WTC11 (cell line): ENCODE results near the gene PRKCG. TPM values are rescaled to one million over a fixed set of nuclear protein-coding genes. Genes with fewer than 3 reads are reported as not detected.

ENCODE experiments used
- ATAC-seq: fragments of 200-7000 bp; cut with Tn5 transposase; 2 replicates; pipeline ENCODE4 v1.10.0; 2021; ENCODE audit warnings: mild to moderate bottlenecking, moderate library complexity
- CTCF ChIA-PET: fragments of 300-600 bp; sonication (Branson Sonifier 250); formaldehyde crosslinking; loops from one replicate; lab custom pipeline; 2021; ENCODE audit warnings: antibody characterized with exemption; lab: Charles Lee
- POLR2A ChIA-PET: fragments of 350-600 bp; sonication (Branson Sonifier 250); formaldehyde crosslinking; loops from one replicate; lab custom pipeline; 2021; ENCODE audit warnings: antibody characterized with exemption; lab: Charles Lee
- DNase-seq: peaks from one replicate; pipeline ENCODE4 v3.0.0; 2021; ENCODE audit warnings: low spot score
- H3K27ac Mint-ChIP-seq: 2 replicates; pipeline ENCODE4 v1.8.0; 2021; ENCODE audit warnings: mixed read lengths
- H3K27me3 Mint-ChIP-seq: 2 replicates; pipeline ENCODE4 v1.8.0; 2021; ENCODE audit warnings: low read depth, mild to moderate bottlenecking, moderate library complexity, mixed read lengths
- H3K36me3 Mint-ChIP-seq: 2 replicates; pipeline ENCODE4 v1.8.0; 2021; ENCODE audit warnings: mixed read lengths
- H3K4me1 Mint-ChIP-seq: 2 replicates; pipeline ENCODE4 v1.8.0; 2022; ENCODE audit warnings: mixed read lengths
- H3K4me3 Mint-ChIP-seq: 2 replicates; pipeline ENCODE4 v1.8.0; 2021; ENCODE audit warnings: mild to moderate bottlenecking, moderate library complexity, mixed read lengths
- H3K9me3 Mint-ChIP-seq: 2 replicates; pipeline ENCODE4 v1.8.0; 2021; ENCODE audit warnings: mixed read lengths
- CREB1 ChIP-seq: sonication (generic); formaldehyde crosslinking; IDR thresholded peaks from 2 replicates; pipeline ENCODE4 v1.8.0; 2023; ENCODE audit warnings: mild to moderate bottlenecking, missing genetic modification reagents
- CREM ChIP-seq: sonication (generic); formaldehyde crosslinking; IDR thresholded peaks from 2 replicates; pipeline ENCODE4 v1.8.1; 2022; ENCODE audit warnings: mild to moderate bottlenecking, missing genetic modification reagents, moderate library complexity
- CTCF ChIP-seq: fragments of 200-600 bp; IDR thresholded peaks from 2 replicates; pipeline ENCODE4 v1.8.0; 2022; ENCODE audit warnings: antibody characterized with exemption
- E2F1 ChIP-seq: sonication (generic); formaldehyde crosslinking; IDR thresholded peaks from 2 replicates; pipeline ENCODE4 v1.8.0; 2022; ENCODE audit warnings: mild to moderate bottlenecking, missing genetic modification reagents
- ELF4 ChIP-seq: sonication (generic); formaldehyde crosslinking; IDR thresholded peaks from 2 replicates; pipeline ENCODE4 v1.8.1; 2022; ENCODE audit warnings: low read depth, mild to moderate bottlenecking, moderate library complexity, missing genetic modification reagents
- ETV6 ChIP-seq: sonication (generic); formaldehyde crosslinking; IDR thresholded peaks from 2 replicates; pipeline ENCODE4 v1.8.1; 2022; ENCODE audit warnings: mild to moderate bottlenecking, missing genetic modification reagents
- FOXK1 ChIP-seq: sonication (generic); formaldehyde crosslinking; IDR thresholded peaks from 2 replicates; pipeline ENCODE4 v1.8.0; 2022; ENCODE audit warnings: mild to moderate bottlenecking, moderate library complexity, missing genetic modification reagents
- FOXP4 ChIP-seq: sonication (generic); formaldehyde crosslinking; IDR thresholded peaks from 2 replicates; pipeline ENCODE4 v1.8.0; 2022; ENCODE audit warnings: mild to moderate bottlenecking, missing genetic modification reagents
- JUN ChIP-seq: sonication (generic); formaldehyde crosslinking; IDR thresholded peaks from 2 replicates; pipeline ENCODE4 v1.8.0; 2023; ENCODE audit warnings: mild to moderate bottlenecking, missing genetic modification reagents
- MAX ChIP-seq: sonication (generic); formaldehyde crosslinking; IDR thresholded peaks from 2 replicates; pipeline ENCODE4 v1.8.0; 2022; ENCODE audit warnings: mild to moderate bottlenecking, missing genetic modification reagents
- MLX ChIP-seq: sonication (generic); formaldehyde crosslinking; IDR thresholded peaks from 2 replicates; pipeline ENCODE4 v1.8.1; 2023; ENCODE audit warnings: mild to moderate bottlenecking, missing genetic modification reagents, moderate library complexity
- NFATC4 ChIP-seq: fragments of 250-450 bp; sonication (Bioruptor Pico); IDR thresholded peaks from 2 replicates; pipeline ENCODE4 v1.9.0; 2021; ENCODE audit warnings: mild to moderate bottlenecking
- NFYB ChIP-seq: sonication (generic); formaldehyde crosslinking; conservative IDR thresholded peaks from 2 replicates; pipeline ENCODE4 v1.8.0; 2022; ENCODE audit warnings: low read depth, missing genetic modification reagents
- OVOL2 ChIP-seq: fragments of 250-450 bp; sonication (Bioruptor Pico); IDR thresholded peaks from 2 replicates; pipeline ENCODE4 v1.9.0; 2021; ENCODE audit warnings: mild to moderate bottlenecking, borderline replicate concordance
- SMAD3 ChIP-seq: sonication (generic); formaldehyde crosslinking; IDR thresholded peaks from 2 replicates; pipeline ENCODE4 v1.8.0; 2022; ENCODE audit warnings: missing genetic modification reagents, mild to moderate bottlenecking, borderline replicate concordance
- SMAD4 ChIP-seq: sonication (generic); formaldehyde crosslinking; IDR thresholded peaks from 2 replicates; pipeline ENCODE4 v1.8.0; 2022; ENCODE audit warnings: mild to moderate bottlenecking, missing genetic modification reagents
- ZNF121 ChIP-seq: sonication (generic); formaldehyde crosslinking; IDR thresholded peaks from 2 replicates; pipeline ENCODE4 v1.8.0; 2023; ENCODE audit warnings: missing genetic modification reagents
- ZNF232 ChIP-seq: sonication (generic); formaldehyde crosslinking; IDR thresholded peaks from 2 replicates; pipeline ENCODE4 v1.8.0; 2022; ENCODE audit warnings: mild to moderate bottlenecking, missing genetic modification reagents
- total RNA-seq: library from RNA; stranded (reverse); gene quantifications from 3 replicates; pipeline ENCODE4 v1.2.3, GENCODE V29; 2021
- TF ChIP-seq, protein P1 (sequence below): sonication (generic); formaldehyde crosslinking; IDR thresholded peaks from 2 replicates; pipeline ENCODE4 v1.8.0; 2023; ENCODE audit warnings: missing genetic modification reagents, mild to moderate bottlenecking, borderline replicate concordance
- TF ChIP-seq, protein P2 (sequence below): sonication (generic); formaldehyde crosslinking; IDR thresholded peaks from 2 replicates; pipeline ENCODE4 v1.8.1; 2023; ENCODE audit warnings: mild to moderate bottlenecking, missing genetic modification reagents

Gene PRKCG
- total RNA-seq, 1 experiment from 2014 or later, result 23.0 TPM

GRCh38 chr19:53912653-53913052 is 30.7 kb downstream of the PRKCG start:
- Mint-ChIP-seq H3K4me1 (peaks cover 17% of the 10 kb centered on the region), H3K27ac (no peak overlapping the region; the same call in 1 of the 2 replicates), H3K4me3 (no peak overlapping the region), H3K27me3 (peaks cover 34% of the 10 kb centered on the region), H3K36me3 (peaks cover 27% of the 10 kb centered on the region), H3K9me3 (no peaks in the 10 kb centered on the region)
- DNase-seq, result peak; percentile 88
- TF ChIP-seq ETV6 (CRISPR knock-in tag), result no peak
- no peak for TF ChIP-seq ELF4 (CRISPR knock-in tag)
- TF ChIP-seq ZNF232, result no peak
- no peak for TF ChIP-seq MLX (CRISPR knock-in tag)
- TF ChIP-seq CREM (CRISPR knock-in tag), result no peak
- no peak for TF ChIP-seq E2F1 (CRISPR knock-in tag)
- TF ChIP-seq NFATC4, result no peak
- no peak; the same call in 1 of the 2 replicates for TF ChIP-seq JUN (CRISPR knock-in tag)
- no peak for TF ChIP-seq FOXP4
- no peak for TF ChIP-seq SMAD4
- peak; percentile 92 for TF ChIP-seq CTCF
- no peak for TF ChIP-seq CREB1 (CRISPR knock-in tag)
- peak; percentile 53; the same call in 1 of the 2 replicates for TF ChIP-seq MAX
- peak; percentile 91 for TF ChIP-seq ZNF121 (CRISPR knock-in tag)
- TF ChIP-seq FOXK1 (CRISPR knock-in tag), result no peak
- TF ChIP-seq, protein P1, sequence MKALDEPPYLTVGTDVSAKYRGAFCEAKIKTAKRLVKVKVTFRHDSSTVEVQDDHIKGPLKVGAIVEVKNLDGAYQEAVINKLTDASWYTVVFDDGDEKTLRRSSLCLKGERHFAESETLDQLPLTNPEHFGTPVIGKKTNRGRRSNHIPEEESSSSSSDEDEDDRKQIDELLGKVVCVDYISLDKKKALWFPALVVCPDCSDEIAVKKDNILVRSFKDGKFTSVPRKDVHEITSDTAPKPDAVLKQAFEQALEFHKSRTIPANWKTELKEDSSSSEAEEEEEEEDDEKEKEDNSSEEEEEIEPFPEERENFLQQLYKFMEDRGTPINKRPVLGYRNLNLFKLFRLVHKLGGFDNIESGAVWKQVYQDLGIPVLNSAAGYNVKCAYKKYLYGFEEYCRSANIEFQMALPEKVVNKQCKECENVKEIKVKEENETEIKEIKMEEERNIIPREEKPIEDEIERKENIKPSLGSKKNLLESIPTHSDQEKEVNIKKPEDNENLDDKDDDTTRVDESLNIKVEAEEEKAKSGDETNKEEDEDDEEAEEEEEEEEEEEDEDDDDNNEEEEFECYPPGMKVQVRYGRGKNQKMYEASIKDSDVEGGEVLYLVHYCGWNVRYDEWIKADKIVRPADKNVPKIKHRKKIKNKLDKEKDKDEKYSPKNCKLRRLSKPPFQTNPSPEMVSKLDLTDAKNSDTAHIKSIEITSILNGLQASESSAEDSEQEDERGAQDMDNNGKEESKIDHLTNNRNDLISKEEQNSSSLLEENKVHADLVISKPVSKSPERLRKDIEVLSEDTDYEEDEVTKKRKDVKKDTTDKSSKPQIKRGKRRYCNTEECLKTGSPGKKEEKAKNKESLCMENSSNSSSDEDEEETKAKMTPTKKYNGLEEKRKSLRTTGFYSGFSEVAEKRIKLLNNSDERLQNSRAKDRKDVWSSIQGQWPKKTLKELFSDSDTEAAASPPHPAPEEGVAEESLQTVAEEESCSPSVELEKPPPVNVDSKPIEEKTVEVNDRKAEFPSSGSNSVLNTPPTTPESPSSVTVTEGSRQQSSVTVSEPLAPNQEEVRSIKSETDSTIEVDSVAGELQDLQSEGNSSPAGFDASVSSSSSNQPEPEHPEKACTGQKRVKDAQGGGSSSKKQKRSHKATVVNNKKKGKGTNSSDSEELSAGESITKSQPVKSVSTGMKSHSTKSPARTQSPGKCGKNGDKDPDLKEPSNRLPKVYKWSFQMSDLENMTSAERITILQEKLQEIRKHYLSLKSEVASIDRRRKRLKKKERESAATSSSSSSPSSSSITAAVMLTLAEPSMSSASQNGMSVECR, result 0 out of 2 replicates have a peak, but pooled peaks have one; percentile 47
- no peak for TF ChIP-seq NFYB
- no peak for TF ChIP-seq OVOL2
- TF ChIP-seq SMAD3 (CRISPR knock-in tag), result no peak
- TF ChIP-seq, protein P2, sequence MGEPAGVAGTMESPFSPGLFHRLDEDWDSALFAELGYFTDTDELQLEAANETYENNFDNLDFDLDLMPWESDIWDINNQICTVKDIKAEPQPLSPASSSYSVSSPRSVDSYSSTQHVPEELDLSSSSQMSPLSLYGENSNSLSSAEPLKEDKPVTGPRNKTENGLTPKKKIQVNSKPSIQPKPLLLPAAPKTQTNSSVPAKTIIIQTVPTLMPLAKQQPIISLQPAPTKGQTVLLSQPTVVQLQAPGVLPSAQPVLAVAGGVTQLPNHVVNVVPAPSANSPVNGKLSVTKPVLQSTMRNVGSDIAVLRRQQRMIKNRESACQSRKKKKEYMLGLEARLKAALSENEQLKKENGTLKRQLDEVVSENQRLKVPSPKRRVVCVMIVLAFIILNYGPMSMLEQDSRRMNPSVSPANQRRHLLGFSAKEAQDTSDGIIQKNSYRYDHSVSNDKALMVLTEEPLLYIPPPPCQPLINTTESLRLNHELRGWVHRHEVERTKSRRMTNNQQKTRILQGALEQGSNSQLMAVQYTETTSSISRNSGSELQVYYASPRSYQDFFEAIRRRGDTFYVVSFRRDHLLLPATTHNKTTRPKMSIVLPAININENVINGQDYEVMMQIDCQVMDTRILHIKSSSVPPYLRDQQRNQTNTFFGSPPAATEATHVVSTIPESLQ (CRISPR knock-in tag), result no peak
- ATAC-seq, result peak; percentile 49
- CTCF ChIA-PET, result interaction anchor here (0.5 to 3.5 kb wide), 93 partner anchors 8 to 406 kb away, joined by 3 to 102 read pairs (median 5); partner anchors contain the start of genes CACNG6, CNOT3, LENG1 and MBOAT7
- POLR2A ChIA-PET, result interaction anchor here (0.5 to 1.5 kb wide), 7 partner anchors 15 to 184 kb away, joined by 3 to 8 read pairs (median 4); partner anchors contain the start of gene MYADM
